ENCODE measurements around the gene MLPH. TPM values are rescaled to one million over a fixed set of nuclear protein-coding genes. Genes with fewer than 3 reads are reported as not detected.
"Not testable (repeated sequence)": the region's sequence is repeated elsewhere in the genome, so short reads cannot be mapped to it uniquely, and the experiment has no call there.

MLPH gene
- total RNA-seq, 2 experiments from 2014 or later, result not detected

- POLR2A ChIA-PET, result interaction anchor here (1.2 to 1.4 kb wide), 2 partner anchors 11 kb away, joined by 3 read pairs; no protein-coding TSS in a partner anchor
- Mint-ChIP-seq H3K9me3 (no peaks in the 10 kb centered on the region), H3K27ac (no peak overlapping the region), H3K4me3 (no peak overlapping the region), H3K27me3 (no peaks in the 10 kb centered on the region), H3K4me1 (ENCODE audit: low read depth) (peaks cover 9% of the 10 kb centered on the region), H3K36me3 (ENCODE audit: low read depth) (no peaks in the 10 kb centered on the region)
- no peak for DNase-seq
- CTCF ChIA-PET, result interaction anchor here (1.6 kb wide), 2 partner anchors 12 to 152 kb away, joined by 4 to 6 read pairs; no protein-coding TSS in a partner anchor
- intact Hi-C loops (cut with micrococcal nuclease), result no loop called here
- ATAC-seq, result no peak
- no peak for TF ChIP-seq CTCF (IDR thresholded peaks at IDR 0.05)
Measured at GRCh38 chr2:237593036-237593435, 106.0 kb downstream of the MLPH start.

GRCh38 chr2:237593596-237594320 is 106.7 kb downstream of the MLPH start:
- H3K27me3 Mint-ChIP-seq, result no peaks in the 10 kb centered on the region
- POLR2A ChIA-PET, result interaction anchor here (1.2 to 1.4 kb wide), 2 partner anchors 10 to 12 kb away, joined by 3 read pairs; no protein-coding TSS in a partner anchor
- H3K27ac Mint-ChIP-seq, result no peak overlapping the region
- DNase-seq (no peak), ATAC-seq (no peak)
- intact Hi-C loops (cut with micrococcal nuclease), result no loop called here
- peaks cover 9% of the 10 kb centered on the region for H3K4me1 Mint-ChIP-seq (ENCODE audit: low read depth)
- H3K4me3 Mint-ChIP-seq, result no peak overlapping the region
- no peak for TF ChIP-seq CTCF (IDR thresholded peaks at IDR 0.05)
- no peaks in the 10 kb centered on the region for H3K36me3 Mint-ChIP-seq (ENCODE audit: low read depth)
- H3K9me3 Mint-ChIP-seq, result no peaks in the 10 kb centered on the region
- CTCF ChIA-PET, result interaction anchor here (1.2 to 1.6 kb wide), 4 partner anchors 12 to 151 kb away, joined by 3 to 6 read pairs (median 4); no protein-coding TSS in a partner anchor

GRCh38 chr2:237594514-237594871 is 107.4 kb downstream of the MLPH start:
- POLR2A ChIA-PET, result no interaction called here
- H3K4me3 Mint-ChIP-seq, result no peak overlapping the region
- intact Hi-C loops (cut with micrococcal nuclease), result no loop called here
- no peak for TF ChIP-seq CTCF (IDR thresholded peaks at IDR 0.05)
- no peak for ATAC-seq
- CTCF ChIA-PET, result interaction anchor here (1.2 kb wide), 2 partner anchors 13 to 22 kb away, joined by 3 read pairs; no protein-coding TSS in a partner anchor
- no peak overlapping the region for H3K27ac Mint-ChIP-seq
- H3K9me3 Mint-ChIP-seq, result no peaks in the 10 kb centered on the region
- peaks cover 9% of the 10 kb centered on the region for H3K4me1 Mint-ChIP-seq (ENCODE audit: low read depth)
- DNase-seq, result no peak
- no peaks in the 10 kb centered on the region for H3K36me3 Mint-ChIP-seq (ENCODE audit: low read depth)
- no peaks in the 10 kb centered on the region for H3K27me3 Mint-ChIP-seq

- DNase-seq; intact Hi-C loops (cut with micrococcal nuclease); H3K9me3 Mint-ChIP-seq; H3K4me1 Mint-ChIP-seq (ENCODE audit: low read depth); H3K4me3 Mint-ChIP-seq; H3K36me3 Mint-ChIP-seq (ENCODE audit: low read depth); ATAC-seq; POLR2A ChIA-PET; H3K27ac Mint-ChIP-seq; H3K27me3 Mint-ChIP-seq: not testable (repeated sequence)
- CTCF ChIA-PET, result interaction anchor here (0.6 to 1.0 kb wide), 2 partner anchors 19 to 149 kb away, joined by 3 read pairs; no protein-coding TSS in a partner anchor
Measured at GRCh38 chr2:237595829-237596519, 108.9 kb downstream of the MLPH start.

- ATAC-seq, result no peak
- ChIA-PET CTCF (interaction anchor here (0.6 to 1.0 kb wide), 2 partner anchors 18 to 148 kb away, joined by 3 read pairs; no protein-coding TSS in a partner anchor), POLR2A (no interaction called here)
- intact Hi-C loops (cut with micrococcal nuclease), result no loop called here
- Mint-ChIP-seq H3K27ac (no peak overlapping the region), H3K27me3 (no peaks in the 10 kb centered on the region), H3K9me3 (no peaks in the 10 kb centered on the region), H3K4me1 (ENCODE audit: low read depth) (peaks cover 2% of the 10 kb centered on the region), H3K4me3 (no peak overlapping the region), H3K36me3 (ENCODE audit: low read depth) (no peaks in the 10 kb centered on the region)
- no peak for DNase-seq
- no peak for TF ChIP-seq CTCF (IDR thresholded peaks at IDR 0.05)
Measured at GRCh38 chr2:237596520-237597195, 109.6 kb downstream of the MLPH start.

Measured in activated CD8-positive, alpha-beta T cell treated with anti-CD3 and anti-CD28 coated beads for 36 hours (primary cell).